ENCODE measurements around the gene OR9Q1. TPM values are rescaled to one million over a fixed set of nuclear protein-coding genes. Genes with fewer than 3 reads are reported as not detected.

Gene OR9Q1
- total and polyA plus RNA-seq, 4 donors = not detected

GRCh38 chr11:58006940-58007339 is 16.7 kb upstream of the OR9Q1 start (continued):
- TF ChIP-seq HNF4A (conservative IDR thresholded peaks at IDR 0.05) = no peak
- no peak for TF ChIP-seq NR2F2 (IDR thresholded peaks at IDR 0.05)
- TF ChIP-seq, protein P1, sequence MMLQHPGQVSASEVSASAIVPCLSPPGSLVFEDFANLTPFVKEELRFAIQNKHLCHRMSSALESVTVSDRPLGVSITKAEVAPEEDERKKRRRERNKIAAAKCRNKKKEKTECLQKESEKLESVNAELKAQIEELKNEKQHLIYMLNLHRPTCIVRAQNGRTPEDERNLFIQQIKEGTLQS (IDR thresholded peaks at IDR 0.05) = no peak
- no peak for TF ChIP-seq YY1 (IDR thresholded peaks at IDR 0.05)
- TF ChIP-seq RXRA (IDR thresholded peaks at IDR 0.05) = no peak

DNA sequence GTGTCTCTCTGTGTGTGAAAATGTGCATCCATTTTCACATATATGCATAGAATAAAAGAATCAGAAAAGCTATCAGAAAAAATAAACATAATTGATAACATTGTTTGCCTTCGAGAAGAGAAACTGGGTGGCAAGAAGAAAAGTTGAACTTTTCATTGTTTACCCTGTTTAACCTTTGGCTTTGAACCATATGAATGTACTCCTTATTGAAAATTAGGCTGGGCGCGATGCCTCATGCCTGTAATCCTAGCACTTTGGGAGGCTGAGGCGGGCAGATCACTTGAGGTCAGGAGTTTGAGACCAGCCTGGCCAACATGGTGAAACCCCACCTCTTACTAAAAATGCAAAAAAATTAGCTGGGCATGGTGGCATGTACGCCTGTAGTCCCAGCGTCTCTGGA is 11.9 kb upstream of the OR9Q1 start:
- Histone ChIP-seq H3K4me3 (ENCODE audit: low read depth in 1 of 3, low read length in 3 of 3) (no peak overlapping the region), H3K4me1 (ENCODE audit: control insufficient read depth in 4 of 4, insufficient read depth in 4 of 4, low read length in 3 of 4) (no peaks in the 10 kb centered on the region), H3K27me3 (ENCODE audit: control insufficient read depth in 4 of 4, insufficient read depth in 4 of 4, low read length in 3 of 4) (peaks cover 0 to 2% (median 0%) of the 10 kb centered on the region in 4 donors), H3K9me3 (ENCODE audit: control insufficient read depth in 4 of 4, low read length in 3 of 4) (no peaks in the 10 kb centered on the region), H3K36me3 (ENCODE audit: control insufficient read depth in 4 of 4, insufficient read depth in 3 of 4, low read depth in 1 of 4, low read length in 3 of 4) (no peaks in the 10 kb centered on the region), H3K27ac (ENCODE audit: low read depth in 1 of 2, low read length in 2 of 2) (no peak overlapping the region), H3K9ac (ENCODE audit: low read depth in 1 of 2, low read length in 2 of 2) (no peak overlapping the region)
- DNase-seq (ENCODE audit: low spot score) = no peak
- WGBS = 62% methylated on average over 6 of the region's 6 CpGs
- TF ChIP-seq SP1 (IDR thresholded peaks at IDR 0.05) (no peak), FOXA2 (IDR thresholded peaks at IDR 0.05) (no peak), RAD21 (IDR thresholded peaks at IDR 0.05) (no peak), NR2F2 (IDR thresholded peaks at IDR 0.05) (no peak), JUND (IDR thresholded peaks at IDR 0.05) (no peak), RXRA (IDR thresholded peaks at IDR 0.05) (no peak), CTCF (IDR thresholded peaks at IDR 0.05; ENCODE audit: low read depth, low read length, missing input control) (no peak), HNF4A (conservative IDR thresholded peaks at IDR 0.05) (no peak), ZBTB33 (IDR thresholded peaks at IDR 0.05) (no peak), TAF1 (conservative IDR thresholded peaks at IDR 0.05) (no peak), EGR1 (IDR thresholded peaks at IDR 0.05; ENCODE audit: low read depth in 2 of 2) (no peak), HNF4G (IDR thresholded peaks at IDR 0.05) (no peak), MAX (IDR thresholded peaks at IDR 0.05) (no peak)
- TF ChIP-seq, protein P2, sequence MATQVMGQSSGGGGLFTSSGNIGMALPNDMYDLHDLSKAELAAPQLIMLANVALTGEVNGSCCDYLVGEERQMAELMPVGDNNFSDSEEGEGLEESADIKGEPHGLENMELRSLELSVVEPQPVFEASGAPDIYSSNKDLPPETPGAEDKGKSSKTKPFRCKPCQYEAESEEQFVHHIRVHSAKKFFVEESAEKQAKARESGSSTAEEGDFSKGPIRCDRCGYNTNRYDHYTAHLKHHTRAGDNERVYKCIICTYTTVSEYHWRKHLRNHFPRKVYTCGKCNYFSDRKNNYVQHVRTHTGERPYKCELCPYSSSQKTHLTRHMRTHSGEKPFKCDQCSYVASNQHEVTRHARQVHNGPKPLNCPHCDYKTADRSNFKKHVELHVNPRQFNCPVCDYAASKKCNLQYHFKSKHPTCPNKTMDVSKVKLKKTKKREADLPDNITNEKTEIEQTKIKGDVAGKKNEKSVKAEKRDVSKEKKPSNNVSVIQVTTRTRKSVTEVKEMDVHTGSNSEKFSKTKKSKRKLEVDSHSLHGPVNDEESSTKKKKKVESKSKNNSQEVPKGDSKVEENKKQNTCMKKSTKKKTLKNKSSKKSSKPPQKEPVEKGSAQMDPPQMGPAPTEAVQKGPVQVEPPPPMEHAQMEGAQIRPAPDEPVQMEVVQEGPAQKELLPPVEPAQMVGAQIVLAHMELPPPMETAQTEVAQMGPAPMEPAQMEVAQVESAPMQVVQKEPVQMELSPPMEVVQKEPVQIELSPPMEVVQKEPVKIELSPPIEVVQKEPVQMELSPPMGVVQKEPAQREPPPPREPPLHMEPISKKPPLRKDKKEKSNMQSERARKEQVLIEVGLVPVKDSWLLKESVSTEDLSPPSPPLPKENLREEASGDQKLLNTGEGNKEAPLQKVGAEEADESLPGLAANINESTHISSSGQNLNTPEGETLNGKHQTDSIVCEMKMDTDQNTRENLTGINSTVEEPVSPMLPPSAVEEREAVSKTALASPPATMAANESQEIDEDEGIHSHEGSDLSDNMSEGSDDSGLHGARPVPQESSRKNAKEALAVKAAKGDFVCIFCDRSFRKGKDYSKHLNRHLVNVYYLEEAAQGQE (IDR thresholded peaks at IDR 0.05) = no peak
- TF ChIP-seq, protein P1 (IDR thresholded peaks at IDR 0.05) = no peak
